ENCODE results near the gene ST6GALNAC3.

DNA sequence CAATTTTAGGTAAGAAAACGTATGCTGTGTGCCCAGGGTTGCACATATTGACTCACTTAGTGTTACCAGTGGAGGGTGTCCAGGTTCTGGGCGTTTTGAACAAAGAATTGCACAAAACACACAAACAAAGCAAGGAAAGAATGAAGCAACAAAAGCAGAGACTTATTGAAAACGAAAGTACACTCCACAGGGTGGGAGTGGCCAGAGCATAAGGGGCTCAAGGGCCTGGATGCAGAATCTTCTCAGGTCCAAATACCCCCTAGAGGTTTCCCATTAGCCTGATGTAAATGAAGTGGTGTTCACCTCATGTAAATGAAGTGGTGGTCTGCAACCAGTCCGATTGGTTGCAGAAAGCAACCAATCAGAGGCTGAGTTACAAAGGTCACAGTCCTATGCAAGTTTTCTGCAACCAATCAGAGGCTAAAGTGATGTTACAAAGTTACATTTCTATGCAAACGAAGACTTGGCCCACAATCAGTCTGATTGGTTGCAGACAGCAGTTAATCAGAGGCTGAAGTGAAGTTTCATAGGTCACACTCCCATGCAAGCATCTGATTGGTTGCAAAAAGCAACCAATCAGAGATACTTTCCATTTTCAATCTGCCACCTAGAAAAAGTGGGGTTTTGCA lies 228.3 kb downstream of the ST6GALNAC3 start:
- TF ChIP-seq, protein P1, sequence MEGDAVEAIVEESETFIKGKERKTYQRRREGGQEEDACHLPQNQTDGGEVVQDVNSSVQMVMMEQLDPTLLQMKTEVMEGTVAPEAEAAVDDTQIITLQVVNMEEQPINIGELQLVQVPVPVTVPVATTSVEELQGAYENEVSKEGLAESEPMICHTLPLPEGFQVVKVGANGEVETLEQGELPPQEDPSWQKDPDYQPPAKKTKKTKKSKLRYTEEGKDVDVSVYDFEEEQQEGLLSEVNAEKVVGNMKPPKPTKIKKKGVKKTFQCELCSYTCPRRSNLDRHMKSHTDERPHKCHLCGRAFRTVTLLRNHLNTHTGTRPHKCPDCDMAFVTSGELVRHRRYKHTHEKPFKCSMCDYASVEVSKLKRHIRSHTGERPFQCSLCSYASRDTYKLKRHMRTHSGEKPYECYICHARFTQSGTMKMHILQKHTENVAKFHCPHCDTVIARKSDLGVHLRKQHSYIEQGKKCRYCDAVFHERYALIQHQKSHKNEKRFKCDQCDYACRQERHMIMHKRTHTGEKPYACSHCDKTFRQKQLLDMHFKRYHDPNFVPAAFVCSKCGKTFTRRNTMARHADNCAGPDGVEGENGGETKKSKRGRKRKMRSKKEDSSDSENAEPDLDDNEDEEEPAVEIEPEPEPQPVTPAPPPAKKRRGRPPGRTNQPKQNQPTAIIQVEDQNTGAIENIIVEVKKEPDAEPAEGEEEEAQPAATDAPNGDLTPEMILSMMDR (IDR thresholded peaks at IDR 0.05), result no peak
- no peak for TF ChIP-seq ZFX (IDR thresholded peaks at IDR 0.05; ENCODE audit: borderline replicate concordance)

All from 22Rv1 (cell line).